B cell (primary cell): ENCODE measurements around the gene SLC8B1. TPM values are rescaled to one million over a fixed set of nuclear protein-coding genes. Genes with fewer than 3 reads are reported as not detected.
A peak's percentile ranks its signal among the peaks of the same experiment; 100 is the strongest.

Experiments used
- ATAC-seq: fragments of 200-7000 bp; cut with Tn5 transposase; one replicate; pipeline ENCODE4 v1.10.0; 2021; ENCODE audit warnings: low read depth, mild to moderate bottlenecking, moderate number of reproducible peaks, moderate library complexity
- CTCF ChIA-PET: fragments of 350-600 bp; sonication (Branson Sonifier 250); formaldehyde crosslinking; loops from one replicate; lab custom pipeline; 2021; ENCODE audit warnings: antibody characterized with exemption, inconsistent platforms; lab: Charles Lee
- POLR2A ChIA-PET: fragments of 350-600 bp; sonication (Branson Sonifier 250); formaldehyde crosslinking; loops from one replicate; lab custom pipeline; 2021; ENCODE audit warnings: antibody characterized with exemption; lab: Charles Lee
- DNase-seq: peaks from one replicate; pipeline ENCODE4 v3.0.0; 2013
- H2AFZ ChIP-seq: 2 replicates; pipeline ENCODE4 v1.6.1; 2012; ENCODE audit warnings: mild to moderate bottlenecking, low read depth, low read length; ENCODE audit not compliant: insufficient read depth, poor library complexity, severe bottlenecking
- H3K27ac ChIP-seq, 2 donors: 1 replicate in 1 of 2; 2 replicates in 1 of 2; pipeline ENCODE4 v1.5.1; 2012 to 2013; ENCODE audit warnings: low read length in 2 of 2, mild to moderate bottlenecking in 2 of 2, moderate library complexity in 1 of 2
- H3K27me3 ChIP-seq, 4 experiments: fragments of 200-600 bp in 1 of 4; sonication (generic) in 1 of 4; replicated peaks in 1 of 4; 1 replicate in 2 of 4; 2 replicates in 2 of 4; pipeline versions ENCODE4 v1.6.1 to v1.7.0; 2013 to 2016; ENCODE audit warnings: low read length in 3 of 4, mild to moderate bottlenecking in 2 of 4, mixed read lengths in 1 of 4, moderate library complexity in 1 of 4; ENCODE audit not compliant: insufficient read depth in 4 of 4, control insufficient read depth in 3 of 4; ENCODE audit errors: control extremely low read depth in 1 of 4
- H3K36me3 ChIP-seq, 2 experiments: replicated peaks in 1 of 2; 1 replicate in 1 of 2; 2 replicates in 1 of 2; pipeline versions ENCODE4 v1.6.1 to v1.7.1; 2013; ENCODE audit warnings: low read length in 1 of 2; ENCODE audit not compliant: insufficient read depth in 2 of 2, control insufficient read depth in 1 of 2; ENCODE audit errors: control extremely low read depth in 1 of 2, extremely low read depth in 1 of 2
- H3K4me1 ChIP-seq, 2 donors: fragments of 200-600 bp in 1 of 2; sonication (generic) in 1 of 2; 1 replicate in 1 of 2; 2 replicates in 1 of 2; pipeline versions ENCODE4 v1.5.1 to v1.6.1; 2013 to 2017; ENCODE audit warnings: low read length in 2 of 2; ENCODE audit not compliant: control insufficient read depth in 2 of 2, insufficient read depth in 2 of 2
- H3K4me2 ChIP-seq: replicated peaks from 2 replicates; pipeline ENCODE3; 2012; ENCODE audit warnings: mild to moderate bottlenecking, low read depth, low read length; ENCODE audit not compliant: poor library complexity, severe bottlenecking
- H3K4me3 ChIP-seq, 5 experiments: fragments of 200-600 bp in 1 of 5; sonication (generic) in 1 of 5; 1 replicate in 3 of 5; 2 replicates in 2 of 5; pipeline versions ENCODE4 v1.5.1 to v1.7.0; 2011 to 2016; ENCODE audit warnings: low read length in 4 of 5, mild to moderate bottlenecking in 4 of 5, low read depth in 2 of 5, control low read depth in 1 of 5, moderate library complexity in 1 of 5; ENCODE audit not compliant: insufficient read depth in 1 of 5; ENCODE audit errors: control extremely low read depth in 1 of 5, extremely low read depth in 1 of 5
- H3K79me2 ChIP-seq: fragments of 200-600 bp; sonication (generic); one replicate; pipeline ENCODE4 v1.6.0; 2016; ENCODE audit warnings: low read length; ENCODE audit not compliant: control insufficient read depth, insufficient read depth
- H3K9ac ChIP-seq: fragments of 200-600 bp; sonication (generic); 2 replicates; pipeline ENCODE4 v1.6.1; 2017; ENCODE audit warnings: mild to moderate bottlenecking, low read length, moderate library complexity
- H3K9me3 ChIP-seq, 3 donors: one replicate each; pipeline versions ENCODE4 v1.6.1 to v1.7.1; 2013; ENCODE audit warnings: low read length in 2 of 3; ENCODE audit not compliant: control insufficient read depth in 2 of 3, insufficient read depth in 1 of 3; ENCODE audit errors: control extremely low read depth in 1 of 3
- H4K20me1 ChIP-seq: 2 replicates; pipeline ENCODE4 v1.6.0; 2012; ENCODE audit warnings: mild to moderate bottlenecking, low read length; ENCODE audit not compliant: insufficient read depth, control insufficient read depth, poor library complexity, severe bottlenecking
- H3K27ac Mint-ChIP-seq: one replicate; pipeline ENCODE4 v1.8.0; 2021; ENCODE audit warnings: mixed read lengths
- H3K27me3 Mint-ChIP-seq: one replicate; pipeline ENCODE4 v1.8.0; 2021; ENCODE audit warnings: mixed read lengths
- H3K4me1 Mint-ChIP-seq: one replicate; pipeline ENCODE4 v1.8.0; 2021; ENCODE audit warnings: mixed read lengths
- H3K4me3 Mint-ChIP-seq: one replicate; pipeline ENCODE4 v1.8.0; 2021; ENCODE audit warnings: mixed read lengths
- H3K9me3 Mint-ChIP-seq: one replicate; pipeline ENCODE4 v1.8.0; 2022; ENCODE audit warnings: mixed read lengths; ENCODE audit not compliant: insufficient read depth
- CTCF ChIP-seq: fragments of 200-600 bp; IDR thresholded peaks from one replicate; pipeline ENCODE4 v1.8.0; 2022; ENCODE audit warnings: antibody characterized with exemption, mild to moderate bottlenecking
- EZH2 ChIP-seq: IDR thresholded peaks from 2 replicates; pipeline ENCODE4 v1.6.1; 2012; ENCODE audit warnings: borderline replicate concordance, low read depth, mild to moderate bottlenecking, moderate library complexity, low read length; ENCODE audit not compliant: insufficient read depth, poor library complexity, severe bottlenecking
- WGBS: methylation state at CpG from one replicate; pipeline ENCODE4 v1.1.5; 2013; ENCODE audit warnings: missing lambda C conversion rate; ENCODE audit not compliant: insufficient coverage; 5-methylcytosine and 5-hydroxymethylcytosine counted together
- intact Hi-C: fragments of 100-400 bp; cut with micrococcal nuclease; formaldehyde crosslinking; loops from one replicate; pipeline ENCODE4 v1.10.0; 2022
- polyA plus RNA-seq: library from polyadenylated mRNA; depleted of rRNA; stranded (reverse); fragments of >200 nt; gene quantifications from 2 replicates; pipeline ENCODE4 v1.2.3, GENCODE V29; 2012
- total RNA-seq, 2 donors: library from RNA; stranded (reverse); fragments of 120-200 nt in 1 of 2; gene quantifications; 1 replicate in 1 of 2; 2 replicates in 1 of 2; pipeline versions ENCODE4 v1.2.3 to v1.2.4, GENCODE V29; 2013 to 2022

The SLC8B1 gene
- total and polyA plus RNA-seq, 2 donors (not counting 1 experiment from before 2014, with no cell fraction given) = 18.7 to 35.6 TPM

- Histone ChIP-seq H3K9ac (peak overlapping the region; percentile 80), H3K27ac (peak overlapping the region; percentile 15 to 75), H4K20me1 (no peaks in the 10 kb centered on the region), H3K79me2 (no peaks in the 10 kb centered on the region), H3K4me2 (peak overlapping the region; percentile 95), H3K9me3 (no peaks in the 10 kb centered on the region), H3K4me1 (peaks cover 11 to 18% of the 10 kb centered on the region in 2 donors), H2AFZ (peak overlapping the region; percentile 86), H3K4me3 (peak overlapping the region in 4 of 5 experiments; percentile 57 to 73 (median 69)), H3K36me3 (no peaks in the 10 kb centered on the region), H3K27me3 (peaks cover 0 to 1% (median 0%) of the 10 kb centered on the region in 4 experiments)
- no peaks in the 10 kb centered on the region for H3K9me3 Mint-ChIP-seq
- H3K27me3 Mint-ChIP-seq = no peaks in the 10 kb centered on the region
- peak; percentile 31 for DNase-seq
- H3K27ac Mint-ChIP-seq = peak overlapping the region; percentile 88
- ChIA-PET POLR2A (interaction anchor here (0.6 kb wide), 1 partner anchor 1417 kb away, joined by 4 read pairs; no protein-coding TSS in a partner anchor), CTCF (no interaction called here)
- no peak for TF ChIP-seq CTCF
- TF ChIP-seq EZH2 = no peak
- peaks cover 12% of the 10 kb centered on the region for H3K4me1 Mint-ChIP-seq
- intact Hi-C loops = loop anchor here (5.0 kb wide), 1 partner anchor 152 kb away; no protein-coding TSS in a partner anchor
- 59% methylated on average over 11 of the region's 11 CpGs for WGBS
- no peak for ATAC-seq
- peak overlapping the region; percentile 88 for H3K4me3 Mint-ChIP-seq
Measured at GRCh38 chr12:113359133-113359938, 24.4 kb upstream of the SLC8B1 start.
